Esophagus muscularis mucosa (tissue), 3 donors: ENCODE data around the gene THRB.

Experiments
- CTCF ChIP-seq, 3 experiments: fragments of 200-600 bp in 2 of 3; fragments of 450-650 bp in 1 of 3; sonication (generic) in 2 of 3; IDR thresholded peaks; one replicate each; pipeline ENCODE4 v1.5.1; 2017 to 2019; ENCODE audit warnings: antibody characterized with exemption in 3 of 3, mild to moderate bottlenecking in 2 of 3, moderate library complexity in 1 of 3
- POLR2AphosphoS5 ChIP-seq, 2 donors: sonication (generic); formaldehyde crosslinking; IDR thresholded peaks; one replicate each; pipeline ENCODE4 v1.6.1; 2017; ENCODE audit warnings: antibody characterized with exemption in 2 of 2

GRCh38 chr3:24450160-24450907 is 44.3 kb downstream of the THRB start:
- no peak for TF ChIP-seq CTCF (IDR thresholded peaks at IDR 0.05)
- no peak for TF ChIP-seq POLR2AphosphoS5 (IDR thresholded peaks at IDR 0.05)
